Neural cell (in vitro differentiated cells): Measurements from ENCODE around the gene CCDC81. TPM values are rescaled to one million over a fixed set of nuclear protein-coding genes. Genes with fewer than 3 reads are reported as not detected.

Experiments used
- H2AFZ ChIP-seq: fragments of 200-600, 300-800 bp; sonication (generic), shearing (Covaris generic); 2 replicates; pipeline ENCODE4 v1.6.0; 2014; ENCODE audit warnings: low read depth, mild to moderate bottlenecking, antibody characterized with exemption, low read length, moderate library complexity
- H3F3A ChIP-seq: fragments of 200-600 bp; shearing (Covaris generic); 2 replicates; pipeline ENCODE4 v1.6.1; 2016; ENCODE audit warnings: mild to moderate bottlenecking, moderate library complexity, mixed read lengths, antibody characterized with exemption, low read length; ENCODE audit not compliant: insufficient read depth, poor library complexity, severe bottlenecking
- H3K27ac ChIP-seq: fragments of 200-600, 300-800 bp; sonication (generic), shearing (Covaris generic); 2 replicates; pipeline ENCODE4 v1.5.1; 2014; ENCODE audit warnings: mild to moderate bottlenecking, low read length, moderate library complexity
- H3K27me3 ChIP-seq: fragments of 300-800, 200-600 bp; sonication (generic), shearing (Covaris generic); 2 replicates; pipeline ENCODE4 v1.6.0; 2014; ENCODE audit warnings: mild to moderate bottlenecking, low read depth, low read length, moderate library complexity; ENCODE audit not compliant: insufficient read depth
- H3K36me3 ChIP-seq: fragments of 300-800, 200-600 bp; sonication (generic), shearing (Covaris generic); 2 replicates; pipeline ENCODE4 v1.5.1; 2014; ENCODE audit warnings: mild to moderate bottlenecking, antibody characterized with exemption, low read length, moderate library complexity; ENCODE audit not compliant: insufficient read depth
- H3K4me2 ChIP-seq: fragments of 300-800, 200-600 bp; sonication (generic), shearing (Covaris generic); 2 replicates; pipeline ENCODE4 v1.6.0; 2014; ENCODE audit warnings: mild to moderate bottlenecking, low read length
- H3K4me3 ChIP-seq: fragments of 300-800, 200-600 bp; sonication (generic), shearing (Covaris generic); 2 replicates; pipeline ENCODE4 v1.5.1; 2014; ENCODE audit warnings: mild to moderate bottlenecking, low read length, moderate library complexity
- H3K79me2 ChIP-seq: fragments of 200-600 bp; shearing (Covaris generic); replicated peaks from 2 replicates; pipeline ENCODE4 v1.6.0; 2014; ENCODE audit warnings: mild to moderate bottlenecking, low read length, moderate library complexity; ENCODE audit not compliant: insufficient read depth
- H3K9ac ChIP-seq: fragments of 300-800, 200-600 bp; sonication (generic), shearing (Covaris generic); 2 replicates; pipeline ENCODE4 v1.6.1; 2016; ENCODE audit warnings: mild to moderate bottlenecking, low read length, mixed read lengths
- H3K9me2 ChIP-seq: fragments of 200-600 bp; shearing (Covaris generic); 2 replicates; pipeline ENCODE4 v1.6.1; 2016; ENCODE audit warnings: mild to moderate bottlenecking, low read length, mixed read lengths; ENCODE audit not compliant: insufficient read depth
- H3K9me3 ChIP-seq: fragments of 200-600, 300-800 bp; sonication (generic), shearing (Covaris generic); 2 replicates; pipeline ENCODE4 v1.6.1; 2016; ENCODE audit warnings: mild to moderate bottlenecking, mixed run types, low read length, moderate library complexity, mixed read lengths
- H4K20me1 ChIP-seq: fragments of 200-600 bp; shearing (Covaris generic); 2 replicates; pipeline ENCODE4 v1.6.1; 2016; ENCODE audit warnings: mild to moderate bottlenecking, mixed run types; ENCODE audit not compliant: insufficient read depth
- EP300 ChIP-seq: fragments of 450-650 bp; conservative IDR thresholded peaks from 2 replicates; pipeline ENCODE4 v1.6.1; 2014; ENCODE audit warnings: antibody characterized with exemption, mild to moderate bottlenecking, moderate library complexity; ENCODE audit not compliant: poor library complexity, severe bottlenecking
- EZH2 ChIP-seq: fragments of 200-600, 300-800 bp; shearing (Covaris generic), sonication (generic); IDR thresholded peaks from 2 replicates; pipeline ENCODE4 v1.6.1; 2014; ENCODE audit warnings: antibody characterized with exemption, low read length, borderline replicate concordance, mild to moderate bottlenecking; ENCODE audit not compliant: insufficient read depth, poor library complexity, severe bottlenecking
- MXI1 ChIP-seq: fragments of 450-650 bp; conservative IDR thresholded peaks from 2 replicates; pipeline ENCODE4 v1.6.1; 2014; ENCODE audit warnings: antibody characterized with exemption, mild to moderate bottlenecking; ENCODE audit not compliant: poor library complexity, severe bottlenecking
- POLR2AphosphoS5 ChIP-seq: IDR thresholded peaks from 2 replicates; pipeline ENCODE4 v1.6.1; 2012
- RAD21 ChIP-seq: fragments of 450-650 bp; conservative IDR thresholded peaks from 2 replicates; pipeline ENCODE4 v1.6.1; 2014; ENCODE audit warnings: antibody characterized with exemption, mild to moderate bottlenecking, moderate library complexity
- SMC3 ChIP-seq: fragments of 450-650 bp; conservative IDR thresholded peaks from 2 replicates; pipeline ENCODE4 v1.6.1; 2014; ENCODE audit warnings: antibody characterized with exemption, mild to moderate bottlenecking, moderate library complexity; ENCODE audit not compliant: poor library complexity
- TAF1 ChIP-seq: IDR thresholded peaks from 2 replicates; pipeline ENCODE4 v1.6.1; 2012; ENCODE audit warnings: low read depth
- polyA plus RNA-seq: library from polyadenylated mRNA; depleted of rRNA; stranded (reverse); fragments of >200 nt; gene quantifications from 2 replicates; pipeline ENCODE4 v1.2.3, GENCODE V29; 2014
- TF ChIP-seq, protein P1 (sequence below): fragments of 450-650 bp; IDR thresholded peaks from 2 replicates; pipeline ENCODE4 v1.5.1; 2014; ENCODE audit warnings: antibody characterized with exemption, mild to moderate bottlenecking, moderate library complexity; ENCODE audit not compliant: poor library complexity, severe bottlenecking
- TF ChIP-seq, protein P2 (sequence below): IDR thresholded peaks from 2 replicates; pipeline ENCODE4 v1.6.1; 2012; ENCODE audit warnings: borderline replicate concordance

CCDC81 gene
- polyA plus RNA-seq, 1 donor from 2014 or later: 2.5 TPM

DNA sequence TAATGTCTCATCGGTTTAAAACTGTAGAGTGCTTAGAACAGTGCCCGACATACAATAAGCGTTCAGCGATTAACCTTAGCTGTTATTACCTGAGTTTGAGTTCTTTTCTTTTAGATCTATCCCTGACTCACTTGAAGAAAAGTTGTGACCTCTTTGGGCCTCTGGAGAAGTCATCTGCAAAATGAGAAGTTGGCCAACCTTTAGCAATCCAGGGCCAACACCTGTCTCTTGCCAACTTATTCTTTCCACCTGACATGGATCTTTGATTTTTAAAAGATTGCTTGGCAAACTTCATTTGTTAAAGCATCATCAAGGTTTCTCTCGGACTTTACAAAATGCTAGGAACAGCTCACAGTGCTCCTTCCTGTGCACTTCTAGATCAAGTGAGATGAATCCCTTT is 89.3 kb downstream of the CCDC81 start:
- Histone ChIP-seq H3K4me3 (no peak overlapping the region), H3K9me3 (no peaks in the 10 kb centered on the region), H3K79me2 (no peaks in the 10 kb centered on the region), H3K9ac (no peak overlapping the region), H2AFZ (no peak overlapping the region), H3K27ac (no peak overlapping the region), H4K20me1 (no peaks in the 10 kb centered on the region), H3K27me3 (no peaks in the 10 kb centered on the region), H3K9me2 (no peaks in the 10 kb centered on the region), H3K36me3 (no peaks in the 10 kb centered on the region), H3K4me2 (no peak overlapping the region), H3F3A (no peaks in the 10 kb centered on the region)
- TF ChIP-seq, protein P1, sequence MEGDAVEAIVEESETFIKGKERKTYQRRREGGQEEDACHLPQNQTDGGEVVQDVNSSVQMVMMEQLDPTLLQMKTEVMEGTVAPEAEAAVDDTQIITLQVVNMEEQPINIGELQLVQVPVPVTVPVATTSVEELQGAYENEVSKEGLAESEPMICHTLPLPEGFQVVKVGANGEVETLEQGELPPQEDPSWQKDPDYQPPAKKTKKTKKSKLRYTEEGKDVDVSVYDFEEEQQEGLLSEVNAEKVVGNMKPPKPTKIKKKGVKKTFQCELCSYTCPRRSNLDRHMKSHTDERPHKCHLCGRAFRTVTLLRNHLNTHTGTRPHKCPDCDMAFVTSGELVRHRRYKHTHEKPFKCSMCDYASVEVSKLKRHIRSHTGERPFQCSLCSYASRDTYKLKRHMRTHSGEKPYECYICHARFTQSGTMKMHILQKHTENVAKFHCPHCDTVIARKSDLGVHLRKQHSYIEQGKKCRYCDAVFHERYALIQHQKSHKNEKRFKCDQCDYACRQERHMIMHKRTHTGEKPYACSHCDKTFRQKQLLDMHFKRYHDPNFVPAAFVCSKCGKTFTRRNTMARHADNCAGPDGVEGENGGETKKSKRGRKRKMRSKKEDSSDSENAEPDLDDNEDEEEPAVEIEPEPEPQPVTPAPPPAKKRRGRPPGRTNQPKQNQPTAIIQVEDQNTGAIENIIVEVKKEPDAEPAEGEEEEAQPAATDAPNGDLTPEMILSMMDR: no peak
- TF ChIP-seq RAD21 (no peak), TAF1 (no peak), POLR2AphosphoS5 (no peak), MXI1 (no peak), EZH2 (no peak), SMC3 (no peak)
- TF ChIP-seq, protein P2, sequence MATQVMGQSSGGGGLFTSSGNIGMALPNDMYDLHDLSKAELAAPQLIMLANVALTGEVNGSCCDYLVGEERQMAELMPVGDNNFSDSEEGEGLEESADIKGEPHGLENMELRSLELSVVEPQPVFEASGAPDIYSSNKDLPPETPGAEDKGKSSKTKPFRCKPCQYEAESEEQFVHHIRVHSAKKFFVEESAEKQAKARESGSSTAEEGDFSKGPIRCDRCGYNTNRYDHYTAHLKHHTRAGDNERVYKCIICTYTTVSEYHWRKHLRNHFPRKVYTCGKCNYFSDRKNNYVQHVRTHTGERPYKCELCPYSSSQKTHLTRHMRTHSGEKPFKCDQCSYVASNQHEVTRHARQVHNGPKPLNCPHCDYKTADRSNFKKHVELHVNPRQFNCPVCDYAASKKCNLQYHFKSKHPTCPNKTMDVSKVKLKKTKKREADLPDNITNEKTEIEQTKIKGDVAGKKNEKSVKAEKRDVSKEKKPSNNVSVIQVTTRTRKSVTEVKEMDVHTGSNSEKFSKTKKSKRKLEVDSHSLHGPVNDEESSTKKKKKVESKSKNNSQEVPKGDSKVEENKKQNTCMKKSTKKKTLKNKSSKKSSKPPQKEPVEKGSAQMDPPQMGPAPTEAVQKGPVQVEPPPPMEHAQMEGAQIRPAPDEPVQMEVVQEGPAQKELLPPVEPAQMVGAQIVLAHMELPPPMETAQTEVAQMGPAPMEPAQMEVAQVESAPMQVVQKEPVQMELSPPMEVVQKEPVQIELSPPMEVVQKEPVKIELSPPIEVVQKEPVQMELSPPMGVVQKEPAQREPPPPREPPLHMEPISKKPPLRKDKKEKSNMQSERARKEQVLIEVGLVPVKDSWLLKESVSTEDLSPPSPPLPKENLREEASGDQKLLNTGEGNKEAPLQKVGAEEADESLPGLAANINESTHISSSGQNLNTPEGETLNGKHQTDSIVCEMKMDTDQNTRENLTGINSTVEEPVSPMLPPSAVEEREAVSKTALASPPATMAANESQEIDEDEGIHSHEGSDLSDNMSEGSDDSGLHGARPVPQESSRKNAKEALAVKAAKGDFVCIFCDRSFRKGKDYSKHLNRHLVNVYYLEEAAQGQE: no peak

DNA sequence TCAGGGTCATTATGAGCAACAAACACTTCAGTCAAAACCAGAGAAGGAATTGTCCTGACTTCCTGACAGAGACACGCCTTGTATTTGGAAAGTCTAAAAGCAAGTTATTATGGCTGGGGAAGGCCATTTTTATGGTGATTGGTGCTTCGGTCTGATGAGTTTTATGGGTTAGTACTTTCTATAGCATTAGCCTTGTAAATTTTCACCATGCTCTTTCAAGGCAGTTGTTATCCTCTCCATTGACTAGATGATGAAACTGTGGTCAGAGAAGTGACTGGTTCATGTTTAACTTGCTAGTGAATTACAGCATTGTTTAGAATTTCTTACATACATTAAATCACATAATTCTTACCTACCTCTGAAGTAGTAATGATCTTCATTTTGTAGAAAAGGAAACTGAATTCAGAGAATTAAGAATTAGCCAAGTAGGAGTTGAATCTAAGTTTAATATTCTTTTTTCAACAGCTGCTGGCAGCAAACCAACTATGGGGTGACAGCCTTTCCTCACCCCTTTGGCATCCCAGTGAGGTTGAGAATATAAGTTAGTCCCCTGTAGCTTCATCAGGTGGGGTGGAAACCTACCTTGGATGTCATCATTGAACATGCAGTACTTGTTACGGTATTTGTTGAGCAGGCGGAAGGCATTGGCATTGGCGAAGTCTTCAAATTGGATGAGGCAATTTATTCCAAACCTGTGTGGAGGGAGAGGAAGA is 90.0 kb downstream of the CCDC81 start:
- H3K36me3 ChIP-seq: no peaks in the 10 kb centered on the region
- no peaks in the 10 kb centered on the region for H4K20me1 ChIP-seq
- TF ChIP-seq EP300 (no peak), POLR2AphosphoS5 (no peak)
- TF ChIP-seq, protein P2: no peak
- TF ChIP-seq, protein P1: no peak
- no peaks in the 10 kb centered on the region for H3F3A ChIP-seq
- H3K79me2 ChIP-seq: no peaks in the 10 kb centered on the region
- no peak overlapping the region for H3K27ac ChIP-seq
- H3K9me3 ChIP-seq: no peaks in the 10 kb centered on the region
- no peak overlapping the region for H3K9ac ChIP-seq
- no peaks in the 10 kb centered on the region for H3K9me2 ChIP-seq
- H2AFZ ChIP-seq: no peak overlapping the region
- H3K4me2 ChIP-seq: no peak overlapping the region
- no peak overlapping the region for H3K4me3 ChIP-seq
- H3K27me3 ChIP-seq: no peaks in the 10 kb centered on the region
